GM19239 (cell line): Measurements from ENCODE around the gene PHOX2B.
"Not testable (repeated sequence)": the region's sequence is repeated elsewhere in the genome, so short reads cannot be mapped to it uniquely, and the experiment has no call there.

Source experiments
- DNase-seq: peaks from one replicate; pipeline ENCODE4 v3.0.0; 2011; ENCODE audit warnings: low spot score; ENCODE audit not compliant: insufficient read length
- FAIRE-seq: peaks from 2 replicates; lab custom pipeline; 2011; peaks lifted over from hg19 to GRCh38; lab: Jason Lieb, UNC

PHOX2B gene

GRCh38 chr4:41749631-41750039 is 1.1 kb upstream of the PHOX2B start:
- FAIRE-seq = no peak
- DNase-seq = no peak

DNA sequence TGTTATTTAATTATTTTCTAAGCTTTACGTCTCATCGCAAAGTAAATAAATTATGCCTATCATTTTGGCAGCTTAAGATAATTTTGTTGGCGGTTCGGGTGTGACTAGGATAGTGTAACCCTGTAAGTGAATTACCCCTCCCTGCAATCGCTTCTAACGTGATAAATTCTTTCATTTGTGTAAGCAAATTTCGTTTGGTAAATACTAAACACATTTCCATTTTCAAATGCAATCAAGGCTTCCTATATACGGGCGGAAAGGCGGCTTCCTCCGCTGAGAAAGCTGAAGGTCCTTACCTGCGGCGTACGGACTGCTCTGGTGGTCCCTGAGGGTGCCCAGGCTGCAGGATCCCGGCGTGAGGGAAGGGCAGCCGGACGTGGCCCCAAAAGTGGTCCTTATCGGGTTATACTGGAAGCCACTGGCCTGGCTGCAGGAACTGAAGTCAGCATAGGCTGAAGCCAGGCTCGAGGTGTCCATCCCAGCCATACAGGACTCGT is 403 bp downstream of the PHOX2B start:
- DNase-seq (no peak), FAIRE-seq (no peak)

- DNase-seq = no peak
- FAIRE-seq = no peak
Measured at GRCh38 chr4:41747230-41748055, 1.1 kb downstream of the PHOX2B start.

DNA sequence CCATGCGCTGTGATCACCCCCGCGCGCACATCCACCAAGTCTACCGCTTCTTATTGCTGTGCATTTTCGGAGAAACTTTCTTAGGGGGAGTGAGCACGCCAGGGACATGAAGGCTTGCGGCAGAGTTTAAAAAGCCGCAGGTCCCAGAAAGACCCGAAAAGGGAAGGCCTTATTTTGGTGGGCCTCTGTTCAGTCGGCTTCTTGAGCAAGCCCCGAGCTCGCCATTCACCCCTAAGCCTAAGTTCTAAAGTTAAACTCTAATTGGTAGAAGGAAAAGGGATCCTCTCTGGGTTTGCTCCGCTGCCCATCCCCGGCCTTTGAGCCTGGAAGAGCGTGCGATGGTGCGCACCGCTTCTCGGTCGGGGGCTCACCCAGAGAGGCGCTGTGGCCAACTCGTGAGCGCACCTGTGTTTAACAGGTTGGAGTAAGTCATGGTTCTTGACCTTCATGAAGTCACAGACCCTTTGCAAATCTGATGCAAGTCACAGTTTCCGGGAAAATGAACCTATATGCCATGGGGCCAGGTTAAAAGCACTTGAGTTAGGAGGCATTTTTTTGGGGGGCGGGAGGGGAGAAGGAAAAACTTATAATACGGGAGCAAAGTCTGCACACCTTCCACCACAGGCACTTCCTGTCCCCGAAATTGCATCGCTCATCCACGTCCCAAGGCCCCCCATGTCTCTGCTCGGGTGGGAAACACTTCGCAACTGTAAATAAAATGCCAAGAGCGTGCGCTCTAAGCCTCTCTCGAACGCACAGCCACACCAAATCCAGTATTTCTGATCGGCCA is 1.9 kb downstream of the PHOX2B start:
- DNase-seq (no peak), FAIRE-seq (no peak)

DNA sequence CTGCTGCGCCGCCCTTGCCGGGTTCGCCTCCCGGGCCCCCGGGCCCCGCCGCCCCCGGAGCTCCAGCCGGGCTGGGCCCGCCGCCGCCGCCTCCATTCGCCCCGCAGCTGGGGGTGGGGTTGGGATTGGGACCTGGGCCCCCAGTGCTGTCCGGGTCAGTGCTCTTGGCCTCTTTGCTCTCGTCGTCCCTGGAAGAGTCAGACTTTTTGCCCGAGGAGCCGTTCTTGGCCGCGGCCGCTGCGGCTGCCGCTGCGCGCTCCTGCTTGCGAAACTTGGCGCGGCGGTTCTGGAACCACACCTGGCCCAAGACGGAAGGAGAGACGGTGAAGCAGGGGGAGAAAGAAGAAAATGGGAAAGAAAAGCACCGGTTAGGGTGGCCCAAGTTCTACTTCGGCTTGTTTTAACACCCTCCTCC is 2.5 kb downstream of the PHOX2B start:
- DNase-seq (no peak), FAIRE-seq (no peak)

DNA sequence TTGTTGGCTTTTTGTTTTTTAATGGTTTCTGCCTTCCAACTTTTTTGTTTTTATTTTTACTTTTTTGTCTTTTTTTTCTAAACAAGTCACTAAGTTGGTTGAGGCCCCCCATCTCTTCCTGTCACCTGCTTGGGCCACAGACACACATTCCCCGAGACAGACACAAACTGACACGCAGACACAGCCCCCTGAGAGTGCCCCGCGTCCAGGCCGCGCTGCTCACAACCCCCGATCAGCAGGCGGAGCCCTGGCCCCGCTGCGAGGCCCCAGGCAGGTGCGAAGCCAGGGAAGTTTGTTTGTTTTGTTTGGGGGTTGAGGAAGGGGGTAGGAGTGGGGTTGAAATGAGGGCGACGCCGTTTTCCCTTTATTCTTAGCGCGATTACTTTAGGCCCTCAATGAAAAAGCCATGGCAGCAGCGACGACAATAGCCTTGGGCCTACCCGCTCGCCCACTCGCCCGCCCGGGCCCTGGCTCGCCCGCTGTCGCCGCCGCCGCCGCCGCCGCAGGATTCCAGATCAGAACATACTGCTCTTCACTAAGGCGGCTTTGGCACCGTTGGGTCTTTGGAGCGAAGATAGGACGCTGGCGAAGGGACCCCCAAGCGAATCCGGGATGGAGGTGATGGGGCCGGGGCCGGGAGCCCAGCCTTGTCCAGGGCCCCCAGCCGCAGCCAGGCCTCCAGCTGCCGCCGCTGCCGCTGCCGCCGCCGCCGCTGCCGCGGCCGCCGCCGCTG is 3.1 kb downstream of the PHOX2B start:
- no peak for DNase-seq
- no peak for FAIRE-seq

GRCh38 chr4:41744572-41745291 is 3.8 kb downstream of the PHOX2B start:
- FAIRE-seq (no peak), DNase-seq (no peak)

DNA sequence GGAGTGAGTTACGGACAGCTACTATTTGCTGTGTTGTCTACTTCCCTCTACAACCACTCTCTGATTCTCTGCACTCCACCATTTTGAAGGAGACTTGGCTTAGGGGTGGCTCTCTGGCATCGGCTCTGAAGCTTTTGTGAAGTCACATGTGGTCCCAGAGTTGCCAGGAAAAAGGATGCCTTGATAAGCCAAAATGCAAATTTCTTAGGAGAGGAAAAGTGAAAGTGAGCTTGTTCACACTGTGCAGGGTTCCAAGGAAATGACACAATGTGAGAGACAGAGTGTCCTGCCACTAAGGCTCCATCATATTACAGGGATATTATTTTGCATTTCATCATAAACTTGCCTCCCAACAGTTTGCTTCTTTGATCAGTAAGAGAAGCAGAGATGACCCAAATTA is 7.2 kb downstream of the PHOX2B start:
- DNase-seq (no peak), FAIRE-seq (no peak)

GRCh38 chr4:41737491-41737890 is 11.0 kb downstream of the PHOX2B start:
- FAIRE-seq = not testable (repeated sequence)

GRCh38 chr4:41734371-41734770 is 14.2 kb downstream of the PHOX2B start:
- DNase-seq (no peak), FAIRE-seq (no peak)

More at GRCh38 chr4:41737491-41737890, 11.0 kb downstream of the PHOX2B start:
- not testable (repeated sequence) for DNase-seq

DNA sequence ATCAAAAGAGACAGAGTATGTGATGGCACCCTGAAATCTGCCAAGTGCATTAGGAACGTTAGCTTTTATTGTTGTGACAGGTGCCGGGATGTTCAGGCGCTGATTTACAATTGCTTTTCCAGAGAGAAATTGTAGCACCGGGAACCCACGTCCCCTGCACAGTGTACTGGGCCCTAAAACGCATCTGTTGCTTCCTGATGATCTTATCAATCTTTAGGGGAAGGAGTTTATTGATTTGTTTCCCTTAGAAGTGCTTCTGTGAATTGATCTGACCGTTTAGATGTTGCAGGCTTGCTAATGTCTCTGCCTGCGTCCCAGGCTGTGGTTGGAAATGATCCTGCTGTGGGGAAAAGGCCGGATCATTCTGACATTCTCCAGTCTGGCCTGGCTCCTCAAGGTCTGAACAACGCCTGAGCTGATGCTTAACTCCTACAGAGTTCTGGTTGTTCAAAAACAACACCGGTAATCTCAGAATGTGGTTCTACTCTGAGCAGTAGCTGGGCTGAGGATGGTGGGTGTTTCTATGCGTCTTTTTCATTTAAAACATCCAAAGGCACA is 16.9 kb downstream of the PHOX2B start:
- DNase-seq = no peak

DNA sequence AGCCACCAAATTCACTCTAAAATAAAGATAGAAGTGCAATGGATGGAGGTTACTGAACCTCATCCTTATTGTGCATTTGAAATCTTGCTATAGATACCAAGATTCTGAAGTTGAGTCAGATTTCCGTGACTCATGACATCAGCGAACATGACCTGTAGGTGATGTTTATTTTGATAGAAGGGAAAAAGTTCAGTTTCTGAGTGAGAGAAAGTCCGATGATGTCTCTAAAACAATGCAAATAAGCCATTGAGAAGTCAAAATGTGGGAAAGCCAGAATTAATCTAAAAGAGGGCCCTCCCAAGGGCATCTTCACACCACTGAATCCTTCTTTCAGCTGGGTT is 20.0 kb downstream of the PHOX2B start:
- no peak for DNase-seq
- FAIRE-seq = no peak

More for the DNA sequence above, 16.9 kb downstream of the PHOX2B start:
- FAIRE-seq = no peak

DNA sequence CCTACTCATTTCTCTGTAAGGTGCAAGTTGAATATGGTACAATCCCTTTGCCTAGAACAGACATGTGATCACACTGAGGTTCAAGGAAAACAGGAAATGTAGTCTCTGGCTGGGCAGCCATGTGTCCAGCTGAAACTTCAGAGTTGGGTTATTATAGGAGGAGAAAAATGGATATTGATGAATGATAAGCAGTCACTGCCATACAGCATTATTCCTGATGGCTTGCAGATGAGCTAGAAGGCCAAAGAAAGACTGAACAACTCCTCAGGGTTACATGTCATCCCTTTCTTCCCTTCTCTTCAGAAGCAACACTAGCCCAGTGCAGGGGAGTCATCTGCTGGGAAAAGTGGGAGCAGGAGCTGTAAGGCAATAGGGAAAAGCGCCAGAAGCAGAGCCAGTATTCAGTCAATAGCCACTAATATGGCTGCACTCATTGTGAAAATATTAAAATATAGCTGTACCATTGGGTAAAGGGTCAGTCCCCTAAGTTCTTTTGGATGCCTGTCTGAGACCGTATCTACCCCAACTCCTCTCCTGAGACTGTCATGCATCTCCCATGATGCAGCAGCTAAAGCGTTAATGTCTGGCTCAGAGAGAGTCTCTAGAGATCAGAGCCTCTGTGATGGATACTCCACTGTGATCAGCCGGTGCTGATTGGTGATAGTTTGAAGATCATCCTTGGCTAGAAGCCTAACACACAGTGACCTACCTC is 20.5 kb downstream of the PHOX2B start:
- FAIRE-seq = no peak
- no peak for DNase-seq

- FAIRE-seq (no peak), DNase-seq (no peak)
Measured at GRCh38 chr4:41725254-41725653, 23.3 kb downstream of the PHOX2B start.

DNA sequence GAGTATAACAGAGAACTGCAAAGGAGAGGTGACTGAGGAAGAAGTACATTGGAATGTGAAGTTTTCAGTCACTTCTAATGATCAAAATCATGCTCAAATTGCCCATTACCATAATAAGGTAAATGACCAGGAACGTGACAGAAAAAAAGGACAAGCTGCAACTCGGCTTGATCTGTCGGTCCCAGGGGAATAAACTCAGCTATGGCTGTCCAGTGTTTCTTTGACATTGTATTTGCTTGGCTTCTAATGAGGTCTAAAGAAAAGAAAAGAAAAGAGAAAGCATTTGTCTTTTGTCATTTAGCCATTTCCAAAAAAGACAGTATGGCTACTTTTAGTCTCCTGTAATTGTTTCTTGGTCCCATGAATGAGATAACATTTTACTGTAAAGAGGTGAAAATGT is 25.2 kb downstream of the PHOX2B start:
- FAIRE-seq (no peak), DNase-seq (no peak)

GRCh38 chr4:41722181-41722580 is 26.3 kb downstream of the PHOX2B start:
- FAIRE-seq = no peak
- no peak for DNase-seq

GRCh38 chr4:41719417-41719816 is 29.1 kb downstream of the PHOX2B start:
- no peak for DNase-seq

GRCh38 chr4:41718907-41719306 is 29.6 kb downstream of the PHOX2B start:
- no peak for FAIRE-seq
- DNase-seq = no peak

More at GRCh38 chr4:41719417-41719816, 29.1 kb downstream of the PHOX2B start:
- FAIRE-seq = no peak

DNA sequence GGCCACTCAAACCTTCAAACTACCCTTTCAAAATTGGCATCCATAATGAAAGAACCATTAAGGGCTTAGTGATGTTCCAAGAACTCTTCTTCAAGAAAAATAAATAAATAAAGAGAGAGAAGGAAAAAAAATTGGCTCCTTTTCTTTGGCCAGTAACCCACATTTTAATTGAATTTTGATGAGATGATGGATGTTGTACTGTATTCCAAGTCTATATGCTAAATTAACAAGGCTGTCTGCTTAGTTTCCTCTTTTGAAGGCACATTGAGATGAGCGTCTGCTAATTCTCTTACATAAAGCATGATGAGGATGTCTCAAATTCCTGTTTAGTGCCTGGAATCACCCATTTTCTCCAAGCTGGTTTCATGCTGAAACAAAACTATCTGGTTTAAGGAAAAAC is 33.4 kb downstream of the PHOX2B start:
- DNase-seq = no peak
- FAIRE-seq = no peak
